ENCODE results near the gene SLC17A3. TPM values are rescaled to one million over a fixed set of nuclear protein-coding genes. Genes with fewer than 3 reads are reported as not detected.

SLC17A3 gene
- total and polyA plus RNA-seq, 9 of the 15 experiments (the other 6 are each of a cell fraction or from before 2014, with no cell fraction given) = 0.04 to 0.08 TPM; not detected in 7

- Histone ChIP-seq H3K4me3 (no peak overlapping the region), H3K9me3 (replicated peaks; ENCODE audit: control insufficient read depth, insufficient read depth, low read depth, low read length) (no peaks in the 10 kb centered on the region), H2AFZ (ENCODE audit: low read depth, low read length) (no peak overlapping the region), H3K9me1 (ENCODE audit: control insufficient read depth, insufficient read depth, low read length) (peaks cover 2% of the 10 kb centered on the region), H3K36me3 (ENCODE audit: control insufficient read depth, insufficient read depth, low read length) (no peaks in the 10 kb centered on the region), H4K20me1 (replicated peaks; ENCODE audit: control insufficient read depth, insufficient read depth, low read length) (no peaks in the 10 kb centered on the region), H3K4me1 (replicated peaks in 1 of 2; ENCODE audit: control insufficient read depth in 2 of 2, insufficient read depth in 2 of 2, low read length in 2 of 2) (no peaks in the 10 kb centered on the region; a peak in 1 of 5 replicates), H3K27ac (ENCODE audit: extremely low read depth, low read depth, low read length) (no peak overlapping the region), H3K9ac (ENCODE audit: insufficient read depth in 1 of 2, low read depth in 2 of 2, low read length in 2 of 2) (no peak overlapping the region), H3K27me3 (ENCODE audit: control insufficient read depth in 2 of 2, insufficient read depth in 2 of 2, low read length in 2 of 2) (no peaks in the 10 kb centered on the region; a peak in 1 of 5 replicates), H3K79me2 (ENCODE audit: control insufficient read depth, insufficient read depth, low read length) (no peaks in the 10 kb centered on the region), H3K4me2 (ENCODE audit: insufficient read depth, low read length) (no peak overlapping the region)
- FAIRE-seq (no peak), DNase-seq (ENCODE audit: extremely low read depth in 1 of 4, low spot score in 3 of 4) (peak in 2 of 4 experiments; percentile 10 to 15), ATAC-seq (peak; percentile 79)
- in situ Hi-C loops (cut with MboI) = no loop called here
- 26% methylated on average over 5 of the region's 5 CpGs for WGBS (ENCODE audit: insufficient coverage, low coverage, missing lambda C conversion rate)
- BruUV-seq (replicated peaks) = no TSS peak
- POLR2A ChIA-PET = interaction anchor here (0.6 to 1.4 kb wide), 7 partner anchors 10 to 127 kb away, joined by 3 to 6 read pairs (median 3); no protein-coding TSS in a partner anchor
- intact Hi-C loops (cut with micrococcal nuclease) = no loop called here
- CTCF ChIA-PET (ENCODE audit: low intra/inter-chr PET ratio) = no interaction called here
- TF ChIP-seq MAFG (tag; conservative IDR thresholded peaks at IDR 0.05) = peak; percentile 99
- no peak for TF ChIP-seq RFX1 (IDR thresholded peaks at IDR 0.05)
- TF ChIP-seq BRD4 (IDR thresholded peaks at IDR 0.05) = no peak
- TF ChIP-seq ATF7 (IDR thresholded peaks at IDR 0.05) = 0 out of 2 replicates have a peak, but pooled peaks have one; percentile 17
- peak; percentile 100 for TF ChIP-seq MAFF (IDR thresholded peaks at IDR 0.05; ENCODE audit: low read length)
- TF ChIP-seq USF1 (CRISPR knock-in tag; IDR thresholded peaks at IDR 0.05) = peak; percentile 80
- peak; percentile 99 for TF ChIP-seq ZNF316 (IDR thresholded peaks at IDR 0.05)
- TF ChIP-seq MAFK (IDR thresholded peaks at IDR 0.05; ENCODE audit: low read length) = peak; percentile 100
- peak; percentile 58 for TF ChIP-seq RAD51 (IDR thresholded peaks at IDR 0.05; ENCODE audit: borderline replicate concordance, low read depth)
- peak; percentile 83 for TF ChIP-seq USF2 (CRISPR knock-in tag; IDR thresholded peaks at IDR 0.05)
- TF ChIP-seq RBM25 (IDR thresholded peaks at IDR 0.05; ENCODE audit: low read depth, low read length, severe bottlenecking) = no peak
- no peak for TF ChIP-seq TEAD1 (CRISPR knock-in tag; IDR thresholded peaks at IDR 0.05)
- TF ChIP-seq, protein P1, sequence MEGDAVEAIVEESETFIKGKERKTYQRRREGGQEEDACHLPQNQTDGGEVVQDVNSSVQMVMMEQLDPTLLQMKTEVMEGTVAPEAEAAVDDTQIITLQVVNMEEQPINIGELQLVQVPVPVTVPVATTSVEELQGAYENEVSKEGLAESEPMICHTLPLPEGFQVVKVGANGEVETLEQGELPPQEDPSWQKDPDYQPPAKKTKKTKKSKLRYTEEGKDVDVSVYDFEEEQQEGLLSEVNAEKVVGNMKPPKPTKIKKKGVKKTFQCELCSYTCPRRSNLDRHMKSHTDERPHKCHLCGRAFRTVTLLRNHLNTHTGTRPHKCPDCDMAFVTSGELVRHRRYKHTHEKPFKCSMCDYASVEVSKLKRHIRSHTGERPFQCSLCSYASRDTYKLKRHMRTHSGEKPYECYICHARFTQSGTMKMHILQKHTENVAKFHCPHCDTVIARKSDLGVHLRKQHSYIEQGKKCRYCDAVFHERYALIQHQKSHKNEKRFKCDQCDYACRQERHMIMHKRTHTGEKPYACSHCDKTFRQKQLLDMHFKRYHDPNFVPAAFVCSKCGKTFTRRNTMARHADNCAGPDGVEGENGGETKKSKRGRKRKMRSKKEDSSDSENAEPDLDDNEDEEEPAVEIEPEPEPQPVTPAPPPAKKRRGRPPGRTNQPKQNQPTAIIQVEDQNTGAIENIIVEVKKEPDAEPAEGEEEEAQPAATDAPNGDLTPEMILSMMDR (IDR thresholded peaks at IDR 0.05 in 2 of 3, conservative IDR thresholded peaks at IDR 0.05 in 1 of 3; ENCODE audit: insufficient read depth in 2 of 3, low read depth in 1 of 3, low read length in 3 of 3) = no peak
- TF ChIP-seq OTX1 (CRISPR knock-in tag; IDR thresholded peaks at IDR 0.05) = no peak
- TF ChIP-seq IFI16 (CRISPR knock-in tag; IDR thresholded peaks at IDR 0.05) = no peak
- TF ChIP-seq SMARCB1 (IDR thresholded peaks at IDR 0.05; ENCODE audit: insufficient read length, low read depth) = no peak
- TF ChIP-seq PURB (CRISPR knock-in tag; IDR thresholded peaks at IDR 0.05; ENCODE audit: low read depth) = no peak
- no peak for TF ChIP-seq ILK (tag; IDR thresholded peaks at IDR 0.05; ENCODE audit: borderline replicate concordance, low read depth)
Measured at GRCh38 chr6:25898289-25898977, 24.4 kb upstream of the SLC17A3 start.
